IPS-18a (cell line): ENCODE results near the gene KMT2B.
"Not testable (repeated sequence)": the region's sequence is repeated elsewhere in the genome, so short reads cannot be mapped to it uniquely, and the experiment has no call there.

Source experiments
- H3K27ac ChIP-seq: one replicate; pipeline ENCODE4 v1.5.1; 2013; ENCODE audit warnings: low read length
- H3K27me3 ChIP-seq: one replicate; pipeline ENCODE4 v1.6.1; 2013; ENCODE audit warnings: mild to moderate bottlenecking, low read length; ENCODE audit not compliant: control insufficient read depth, insufficient read depth
- H3K36me3 ChIP-seq: one replicate; pipeline ENCODE4 v1.6.1; 2013; ENCODE audit warnings: low read depth, low read length; ENCODE audit not compliant: control insufficient read depth
- H3K4me1 ChIP-seq: one replicate; pipeline ENCODE4 v1.6.1; 2013; ENCODE audit warnings: low read depth, low read length; ENCODE audit not compliant: control insufficient read depth
- H3K4me3 ChIP-seq: one replicate; pipeline ENCODE4 v1.5.1; 2013; ENCODE audit warnings: low read length
- H3K9ac ChIP-seq: one replicate; pipeline ENCODE4 v1.6.1; 2013; ENCODE audit warnings: mild to moderate bottlenecking, low read length, moderate library complexity
- H3K9me3 ChIP-seq: one replicate; pipeline ENCODE4 v1.6.1; 2013; ENCODE audit warnings: low read depth, low read length; ENCODE audit not compliant: control insufficient read depth

The KMT2B gene

GRCh38 chr19:35717665-35718344 is at the start of gene KMT2B:
Gene KMT2B, plus strand, starts transcription at chr19:35718003. Its CDS starts 16 bp downstream, at chr19:35718019.
- Histone ChIP-seq H3K27me3 (peaks cover 4% of the 10 kb centered on the region), H3K4me3 (peak within 1 kb of the TSS; percentile 84), H3K4me1 (peaks cover 16% of the 10 kb centered on the region), H3K27ac (peak within 1 kb of the TSS; percentile 72), H3K36me3 (peaks cover 12% of the 10 kb centered on the region), H3K9me3 (no peaks in the 10 kb centered on the region), H3K9ac (peak within 1 kb of the TSS; percentile 88)

- H3K4me3 ChIP-seq = no peak overlapping the region
- peaks cover 13% of the 10 kb centered on the region for H3K27me3 ChIP-seq
- no peaks in the 10 kb centered on the region for H3K9me3 ChIP-seq
- no peaks in the 10 kb centered on the region for H3K4me1 ChIP-seq
- no peak overlapping the region for H3K9ac ChIP-seq
- H3K27ac ChIP-seq = no peak overlapping the region
- H3K36me3 ChIP-seq = no peaks in the 10 kb centered on the region
Observed at GRCh38 chr19:35669566-35669965, 48.2 kb upstream of the KMT2B start.

- no peaks in the 10 kb centered on the region for H3K36me3 ChIP-seq
- no peak overlapping the region for H3K27ac ChIP-seq
- H3K4me1 ChIP-seq = no peaks in the 10 kb centered on the region
- H3K9me3 ChIP-seq = no peaks in the 10 kb centered on the region
- no peak overlapping the region for H3K4me3 ChIP-seq
- peaks cover 13% of the 10 kb centered on the region for H3K27me3 ChIP-seq
- H3K9ac ChIP-seq = no peak overlapping the region
Observed at GRCh38 chr19:35669974-35670373, 47.8 kb upstream of the KMT2B start.

GRCh38 chr19:35670686-35671085 is 47.1 kb upstream of the KMT2B start:
- Histone ChIP-seq H3K36me3 (no peaks in the 10 kb centered on the region), H3K4me1 (no peaks in the 10 kb centered on the region), H3K9me3 (no peaks in the 10 kb centered on the region), H3K4me3 (no peak overlapping the region), H3K9ac (no peak overlapping the region), H3K27ac (no peak overlapping the region), H3K27me3 (peaks cover 13% of the 10 kb centered on the region)

- Histone ChIP-seq H3K4me1 (no peaks in the 10 kb centered on the region), H3K27ac (no peak overlapping the region), H3K4me3 (no peak overlapping the region), H3K9me3 (no peaks in the 10 kb centered on the region), H3K27me3 (peaks cover 13% of the 10 kb centered on the region), H3K36me3 (no peaks in the 10 kb centered on the region), H3K9ac (no peak overlapping the region)
Observed at GRCh38 chr19:35671818-35672217, 46.0 kb upstream of the KMT2B start.

GRCh38 chr19:35673121-35673804 is 44.5 kb upstream of the KMT2B start:
- H3K9ac ChIP-seq = no peak overlapping the region
- H3K36me3 ChIP-seq = no peaks in the 10 kb centered on the region
- no peaks in the 10 kb centered on the region for H3K4me1 ChIP-seq
- H3K9me3 ChIP-seq = no peaks in the 10 kb centered on the region
- H3K27me3 ChIP-seq = peaks cover 13% of the 10 kb centered on the region
- H3K27ac ChIP-seq = no peak overlapping the region
- peak overlapping the region; percentile 56 for H3K4me3 ChIP-seq

GRCh38 chr19:35675589-35676140 is 42.1 kb upstream of the KMT2B start:
- Histone ChIP-seq H3K27ac (no peak overlapping the region), H3K4me3 (no peak overlapping the region), H3K36me3 (no peaks in the 10 kb centered on the region), H3K9ac (no peak overlapping the region), H3K27me3 (peaks cover 9% of the 10 kb centered on the region), H3K9me3 (no peaks in the 10 kb centered on the region), H3K4me1 (no peaks in the 10 kb centered on the region)

- Histone ChIP-seq H3K4me3 (no peak overlapping the region), H3K27ac (no peak overlapping the region), H3K4me1 (peaks cover 3% of the 10 kb centered on the region), H3K9me3 (no peaks in the 10 kb centered on the region), H3K9ac (no peak overlapping the region), H3K27me3 (no peaks in the 10 kb centered on the region), H3K36me3 (no peaks in the 10 kb centered on the region)
Observed at GRCh38 chr19:35689836-35690235, 28.0 kb upstream of the KMT2B start.

- not testable (repeated sequence) for H3K9me3 ChIP-seq, H3K9ac ChIP-seq, H3K4me3 ChIP-seq, H3K36me3 ChIP-seq, H3K4me1 ChIP-seq, H3K27me3 ChIP-seq, H3K27ac ChIP-seq
Observed at GRCh38 chr19:35691106-35691505, 26.7 kb upstream of the KMT2B start.

GRCh38 chr19:35692010-35692409 is 25.8 kb upstream of the KMT2B start:
- no peaks in the 10 kb centered on the region for H3K27me3 ChIP-seq
- H3K4me3 ChIP-seq = no peak overlapping the region
- H3K4me1 ChIP-seq = peaks cover 3% of the 10 kb centered on the region
- no peaks in the 10 kb centered on the region for H3K36me3 ChIP-seq
- H3K27ac ChIP-seq = no peak overlapping the region
- no peaks in the 10 kb centered on the region for H3K9me3 ChIP-seq
- H3K9ac ChIP-seq = no peak overlapping the region

- no peaks in the 10 kb centered on the region for H3K36me3 ChIP-seq
- H3K9me3 ChIP-seq = no peaks in the 10 kb centered on the region
- H3K27ac ChIP-seq = no peak overlapping the region
- peaks cover 3% of the 10 kb centered on the region for H3K4me1 ChIP-seq
- H3K4me3 ChIP-seq = no peak overlapping the region
- H3K27me3 ChIP-seq = no peaks in the 10 kb centered on the region
- no peak overlapping the region for H3K9ac ChIP-seq
Observed at GRCh38 chr19:35693422-35693821, 24.4 kb upstream of the KMT2B start.
